PC-3 (cell line): ENCODE measurements around the gene DCAF8.

Experiments used
- EZH2 ChIP-seq: fragments of 300-600 bp; sonication (generic); IDR thresholded peaks from one replicate; pipeline ENCODE4 v1.6.1; 2017; ENCODE audit warnings: antibody characterized with exemption, mild to moderate bottlenecking, low read length; ENCODE audit not compliant: unreplicated experiment
- EZH2phosphoT487 ChIP-seq: fragments of 300-600 bp; sonication (generic); IDR thresholded peaks from 2 replicates; pipeline ENCODE4 v1.6.1; 2018; ENCODE audit warnings: mild to moderate bottlenecking, antibody characterized with exemption, low read length, borderline replicate concordance
- TF ChIP-seq, protein P1 (sequence below): fragments of 300-600 bp; sonication (generic); conservative IDR thresholded peaks from 2 replicates; pipeline ENCODE4 v1.5.1; 2017; ENCODE audit warnings: antibody characterized with exemption, low read depth, mild to moderate bottlenecking, low read length

- TF ChIP-seq, protein P1, sequence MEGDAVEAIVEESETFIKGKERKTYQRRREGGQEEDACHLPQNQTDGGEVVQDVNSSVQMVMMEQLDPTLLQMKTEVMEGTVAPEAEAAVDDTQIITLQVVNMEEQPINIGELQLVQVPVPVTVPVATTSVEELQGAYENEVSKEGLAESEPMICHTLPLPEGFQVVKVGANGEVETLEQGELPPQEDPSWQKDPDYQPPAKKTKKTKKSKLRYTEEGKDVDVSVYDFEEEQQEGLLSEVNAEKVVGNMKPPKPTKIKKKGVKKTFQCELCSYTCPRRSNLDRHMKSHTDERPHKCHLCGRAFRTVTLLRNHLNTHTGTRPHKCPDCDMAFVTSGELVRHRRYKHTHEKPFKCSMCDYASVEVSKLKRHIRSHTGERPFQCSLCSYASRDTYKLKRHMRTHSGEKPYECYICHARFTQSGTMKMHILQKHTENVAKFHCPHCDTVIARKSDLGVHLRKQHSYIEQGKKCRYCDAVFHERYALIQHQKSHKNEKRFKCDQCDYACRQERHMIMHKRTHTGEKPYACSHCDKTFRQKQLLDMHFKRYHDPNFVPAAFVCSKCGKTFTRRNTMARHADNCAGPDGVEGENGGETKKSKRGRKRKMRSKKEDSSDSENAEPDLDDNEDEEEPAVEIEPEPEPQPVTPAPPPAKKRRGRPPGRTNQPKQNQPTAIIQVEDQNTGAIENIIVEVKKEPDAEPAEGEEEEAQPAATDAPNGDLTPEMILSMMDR = no peak
- TF ChIP-seq EZH2 (no peak), EZH2phosphoT487 (no peak)
These were observed 44.8 kb downstream of the DCAF8 start for GRCh38 chr1:160217481-160218051.
